Adrenal gland (tissue), 12 donors: ENCODE results near the gene MRPS35. TPM values are rescaled to one million over a fixed set of nuclear protein-coding genes. Genes with fewer than 3 reads are reported as not detected.
A peak's percentile ranks its signal among the peaks of the same experiment; 100 is the strongest.

Source experiments
- DNase-seq, 7 donors: peaks; one replicate each; pipeline ENCODE4 v3.0.0-alpha.2; 2019 to 2020
- H3K27ac ChIP-seq, 5 donors: fragments of 200-600 bp; sonication (generic) in 4 of 5; 1 replicate in 3 of 5; 2 replicates in 2 of 5; pipeline versions ENCODE4 v1.5.1 to v1.8.0; 2016 to 2020; ENCODE audit warnings: mild to moderate bottlenecking in 1 of 5
- H3K27me3 ChIP-seq: fragments of 200-600 bp; 2 replicates; pipeline ENCODE4 v1.8.0; 2021
- H3K36me3 ChIP-seq, 2 donors: fragments of 200-600 bp; replicated peaks in 1 of 2; 1 replicate in 1 of 2; 2 replicates in 1 of 2; pipeline versions ENCODE4 v1.5.1 to v1.8.0; 2018 to 2022
- H3K4me1 ChIP-seq, 2 donors: fragments of 200-600 bp; replicated peaks in 1 of 2; 1 replicate in 1 of 2; 2 replicates in 1 of 2; pipeline versions ENCODE4 v1.5.1 to v1.8.0; 2018 to 2021
- H3K4me3 ChIP-seq, 4 donors: fragments of 200-600 bp; sonication (generic) in 3 of 4; one replicate each; pipeline ENCODE4 v1.5.1; 2016 to 2018
- H3K9me3 ChIP-seq, 3 donors: fragments of 200-600 bp; sonication (generic) in 1 of 3; replicated peaks in 1 of 3; 1 replicate in 2 of 3; 2 replicates in 1 of 3; pipeline versions ENCODE4 v1.5.1 to v1.8.0; 2016 to 2021
- POLR2A ChIP-seq, 2 donors: fragments of 450-650 bp; IDR thresholded peaks; one replicate each; pipeline ENCODE4 v1.6.1; 2017; ENCODE audit warnings: antibody characterized with exemption in 2 of 2, mild to moderate bottlenecking in 2 of 2, moderate library complexity in 1 of 2
- WGBS, 4 donors: extraction: QIAGEN DNeasy Blood & Tissue Kit in 2 of 4; methylation state at CpG; one replicate each; pipeline versions ENCODE4 v1.1.5 to v1.1.7; 2013 to 2017; 5-methylcytosine and 5-hydroxymethylcytosine counted together
- intact Hi-C, 2 donors: fragments of 100-400 bp; cut with DNase I; formaldehyde crosslinking; loops; one replicate each; pipeline versions ENCODE4 v1.14.1 to v1.15.0; 2022 to 2023
- polyA plus RNA-seq, 3 donors: library from polyadenylated mRNA; stranded (reverse); fragments of 200-250 nt in 2 of 3; fragments of 350-450 nt in 1 of 3; fragmentation: Illumina TruSeq in 1 of 3; extraction: RNeasy Lipid Tissue Mini Kit (QIAGEN cat#74804) in 1 of 3; gene quantifications; one replicate each; pipeline ENCODE4 v1.2.3, GENCODE V29; 2013 to 2014
- total RNA-seq, 9 donors: library from RNA; depleted of rRNA in 4 of 9; stranded (reverse); fragments of >200 nt in 4 of 9; fragments of 120-200 nt in 1 of 9; fragmentation: NEBNext Ultra II Directional in 1 of 9; extraction: Animal tissue kit (Norgen Biotek cat#: 25700) in 1 of 9; gene quantifications; one replicate each; pipeline versions ENCODE4 v1.1.0 to v1.2.4, GENCODE V29; 2013 to 2023
- TF ChIP-seq, protein P1 (sequence below), 6 experiments: fragments of 450-650 bp in 4 of 6; fragments of 200-600 bp in 2 of 6; sonication (generic) in 1 of 6; IDR thresholded peaks; 1 replicate in 5 of 6; 2 replicates in 1 of 6; pipeline versions ENCODE4 v1.5.1 to v1.8.0; 2016 to 2021; ENCODE audit warnings: antibody characterized with exemption in 6 of 6, mild to moderate bottlenecking in 2 of 6, moderate library complexity in 1 of 6
- donor health status: healthy with polysubstance abuse.
- donor health status: Bipolar disorder and iron deficiency.
- donor health status: DM: yes; HTN: yes; CAD: no.
- donor health status: DM: no; HTN: no; CAD: no.
- donor health status: DM: no; HTN: no; CAD: no.
- donor health status: DM: yes; HTN: yes; CAD: no.

Gene MRPS35
- total and polyA plus RNA-seq, 12 donors: 21.0 to 137 (median 58.9) TPM

DNA sequence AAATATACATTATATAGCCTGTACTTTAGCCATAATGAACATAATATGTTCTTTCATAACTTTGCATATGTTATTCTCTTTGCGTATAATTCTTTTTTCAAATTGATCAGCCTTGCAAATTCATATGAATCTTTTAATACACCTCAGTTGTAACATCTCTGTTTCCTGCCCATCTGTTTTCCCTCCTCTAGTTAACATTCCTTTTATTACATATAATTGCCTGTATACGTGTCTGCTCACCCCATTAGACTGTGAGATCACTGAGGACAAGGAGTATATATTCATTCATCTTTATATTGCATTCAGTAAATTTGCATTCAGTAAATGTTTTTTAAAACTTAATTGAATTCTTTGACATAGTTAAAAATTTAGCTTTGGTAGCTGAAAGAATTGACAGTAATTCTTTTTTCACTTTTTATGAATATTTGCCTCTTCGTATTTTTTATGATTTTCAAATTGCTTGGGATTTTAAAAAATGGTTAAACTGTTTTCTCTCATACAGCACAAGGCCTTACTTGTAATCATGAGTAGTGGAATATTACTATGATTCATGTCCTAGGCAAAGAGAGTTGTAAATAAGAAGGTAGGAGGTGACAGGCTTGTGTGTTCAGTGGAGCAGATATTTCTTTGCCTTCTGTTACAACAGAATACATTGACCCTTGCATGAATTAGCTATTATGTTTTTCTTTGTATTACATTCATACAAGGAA is 36.6 kb downstream of the MRPS35 start:
- DNase-seq: no peak
- WGBS, 4 donors: 61 to 71% (median 68%) methylated on average over 3 of the region's 3 CpGs
- Histone ChIP-seq H3K36me3 (no peaks in the 10 kb centered on the region), H3K9me3 (no peaks in the 10 kb centered on the region), H3K4me3 (no peak overlapping the region), H3K27ac (peak overlapping the region; percentile 55 to 93 (median 77)), H3K27me3 (no peaks in the 10 kb centered on the region), H3K4me1 (peaks cover 7 to 11% of the 10 kb centered on the region in 2 donors)
- intact Hi-C loops: no loop called here
- TF ChIP-seq, protein P1, sequence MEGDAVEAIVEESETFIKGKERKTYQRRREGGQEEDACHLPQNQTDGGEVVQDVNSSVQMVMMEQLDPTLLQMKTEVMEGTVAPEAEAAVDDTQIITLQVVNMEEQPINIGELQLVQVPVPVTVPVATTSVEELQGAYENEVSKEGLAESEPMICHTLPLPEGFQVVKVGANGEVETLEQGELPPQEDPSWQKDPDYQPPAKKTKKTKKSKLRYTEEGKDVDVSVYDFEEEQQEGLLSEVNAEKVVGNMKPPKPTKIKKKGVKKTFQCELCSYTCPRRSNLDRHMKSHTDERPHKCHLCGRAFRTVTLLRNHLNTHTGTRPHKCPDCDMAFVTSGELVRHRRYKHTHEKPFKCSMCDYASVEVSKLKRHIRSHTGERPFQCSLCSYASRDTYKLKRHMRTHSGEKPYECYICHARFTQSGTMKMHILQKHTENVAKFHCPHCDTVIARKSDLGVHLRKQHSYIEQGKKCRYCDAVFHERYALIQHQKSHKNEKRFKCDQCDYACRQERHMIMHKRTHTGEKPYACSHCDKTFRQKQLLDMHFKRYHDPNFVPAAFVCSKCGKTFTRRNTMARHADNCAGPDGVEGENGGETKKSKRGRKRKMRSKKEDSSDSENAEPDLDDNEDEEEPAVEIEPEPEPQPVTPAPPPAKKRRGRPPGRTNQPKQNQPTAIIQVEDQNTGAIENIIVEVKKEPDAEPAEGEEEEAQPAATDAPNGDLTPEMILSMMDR (IDR thresholded peaks at IDR 0.05): no peak
- TF ChIP-seq POLR2A (IDR thresholded peaks at IDR 0.05): no peak

DNA sequence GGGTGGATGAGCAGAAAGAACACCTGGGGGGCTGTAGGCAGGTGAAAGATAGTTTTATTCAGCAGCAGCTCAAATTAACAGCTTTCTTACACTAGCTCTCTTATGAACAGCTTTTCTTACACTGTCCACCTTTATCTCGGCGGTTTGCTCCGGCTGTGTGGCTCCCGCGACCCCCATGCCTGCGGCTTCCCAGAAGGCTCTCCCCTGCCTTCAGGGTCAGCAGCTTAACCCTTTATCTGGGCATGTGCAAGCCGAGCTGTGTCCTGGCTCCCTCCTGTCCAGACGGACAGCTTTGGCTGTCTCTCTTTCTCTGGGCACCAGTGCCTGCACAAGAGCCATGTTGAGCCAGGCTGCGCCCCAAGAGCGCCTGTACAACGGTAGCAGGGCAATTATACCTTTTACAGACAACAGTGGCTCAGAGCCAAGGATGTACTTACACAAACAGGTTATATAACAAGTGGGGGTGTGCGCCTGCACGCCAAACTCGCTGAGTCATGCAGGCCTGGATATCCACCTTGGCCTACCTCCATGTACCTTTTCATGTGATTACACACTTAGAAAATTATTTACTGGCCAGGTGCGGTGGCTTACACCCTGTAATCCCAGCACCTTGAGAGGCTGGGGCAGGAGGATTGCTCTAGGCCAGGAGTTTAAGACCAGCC is 40.9 kb downstream of the MRPS35 start:
- peaks cover 7 to 11% of the 10 kb centered on the region in 2 donors for H3K4me1 ChIP-seq
- intact Hi-C loops: no loop called here
- H3K36me3 ChIP-seq: no peaks in the 10 kb centered on the region
- peak overlapping the region in 1 of 5 donors; percentile 16 for H3K27ac ChIP-seq
- peak in 3 of 7 donors; percentile 16 to 31 (median 17) for DNase-seq
- no peak overlapping the region for H3K4me3 ChIP-seq
- no peaks in the 10 kb centered on the region for H3K9me3 ChIP-seq
- no peaks in the 10 kb centered on the region for H3K27me3 ChIP-seq
- 75 to 84% (median 81%) methylated on average over 14 to 15 of the region's 15 CpGs for WGBS, 4 donors
- no peak for TF ChIP-seq POLR2A (IDR thresholded peaks at IDR 0.05)

- DNase-seq: no peak
- TF ChIP-seq, protein P1 (IDR thresholded peaks at IDR 0.05): no peak
- no peak for TF ChIP-seq POLR2A (IDR thresholded peaks at IDR 0.05)
- intact Hi-C loops: no loop called here
Measured at GRCh38 chr12:27754795-27755194, 44.2 kb downstream of the MRPS35 start.

DNA sequence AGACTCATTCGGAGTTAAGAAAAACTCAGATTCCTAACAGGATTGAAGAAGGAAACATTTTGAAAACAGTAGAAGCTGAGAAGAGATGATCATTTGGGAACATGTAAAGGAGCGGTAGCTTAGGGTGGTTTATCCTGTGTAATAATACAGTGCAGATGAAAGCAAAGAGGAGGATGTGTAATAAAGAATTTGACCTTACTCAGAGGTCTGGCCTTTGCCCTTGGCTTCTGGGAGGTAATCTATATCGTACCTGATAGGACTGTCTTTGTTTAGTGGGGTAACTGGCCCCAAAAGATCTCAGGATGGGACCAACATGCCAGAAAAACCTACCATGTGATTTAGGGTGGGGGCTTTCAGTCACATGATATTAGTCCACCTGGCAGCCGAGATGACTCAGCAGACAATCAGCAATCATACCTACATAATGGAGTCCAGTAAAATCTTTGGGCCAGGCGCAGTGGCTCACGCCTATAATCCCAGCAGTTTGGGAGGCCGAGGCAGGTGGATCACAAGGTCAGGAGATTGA is 46.1 kb downstream of the MRPS35 start:
- WGBS, 4 donors: 86 to 94% (median 92%) methylated on average over 7 of the region's 7 CpGs
- intact Hi-C loops: no loop called here
- H3K36me3 ChIP-seq: no peaks in the 10 kb centered on the region

More at GRCh38 chr12:27754795-27755194, 44.2 kb downstream of the MRPS35 start:
- Histone ChIP-seq H3K36me3 (no peaks in the 10 kb centered on the region), H3K27ac (no peak overlapping the region), H3K4me1 (no peaks in the 10 kb centered on the region), H3K9me3 (no peaks in the 10 kb centered on the region), H3K4me3 (no peak overlapping the region), H3K27me3 (no peaks in the 10 kb centered on the region)
- WGBS, 4 donors: 95 to 97% (median 97%) methylated on average over 3 of the region's 3 CpGs

DNA sequence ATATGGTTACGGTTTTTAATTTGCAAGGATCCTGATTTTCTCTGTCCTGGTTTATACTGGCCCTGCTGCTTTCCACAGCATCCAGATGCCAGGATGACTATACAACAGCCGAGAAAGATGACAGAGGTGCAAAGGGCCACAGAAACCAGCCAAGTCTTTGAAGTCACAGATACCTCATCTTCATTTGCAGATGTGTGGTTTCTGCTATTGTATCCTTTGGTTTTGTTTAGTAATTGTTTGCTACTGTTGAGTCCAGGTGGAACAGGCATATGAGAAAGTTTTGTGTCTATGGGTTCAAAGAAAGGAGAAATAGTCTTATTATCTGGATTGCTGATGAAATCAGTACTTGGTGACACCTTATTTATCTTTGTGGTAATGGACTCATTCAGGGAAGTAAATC is 52.1 kb downstream of the MRPS35 start:
- 89 to 94% (median 90%) methylated on average over 2 of the region's 2 CpGs for WGBS, 4 donors
- H3K4me3 ChIP-seq: no peak overlapping the region
- no peak for TF ChIP-seq POLR2A (IDR thresholded peaks at IDR 0.05)
- TF ChIP-seq, protein P1 (IDR thresholded peaks at IDR 0.05): no peak
- intact Hi-C loops: no loop called here
- H3K27me3 ChIP-seq: no peaks in the 10 kb centered on the region
- H3K9me3 ChIP-seq: no peaks in the 10 kb centered on the region
- no peaks in the 10 kb centered on the region for H3K4me1 ChIP-seq
- DNase-seq: no peak
- no peaks in the 10 kb centered on the region for H3K36me3 ChIP-seq
- no peak overlapping the region for H3K27ac ChIP-seq

More for the DNA sequence above, 46.1 kb downstream of the MRPS35 start:
- H3K27me3 ChIP-seq: no peaks in the 10 kb centered on the region
- H3K4me3 ChIP-seq: no peak overlapping the region
- no peak for DNase-seq
- no peak for TF ChIP-seq POLR2A (IDR thresholded peaks at IDR 0.05)
- H3K9me3 ChIP-seq: no peaks in the 10 kb centered on the region
- no peaks in the 10 kb centered on the region for H3K4me1 ChIP-seq
- no peak overlapping the region for H3K27ac ChIP-seq
